ENCODE data around the gene TPP2. TPM values are rescaled to one million over a fixed set of nuclear protein-coding genes. Genes with fewer than 3 reads are reported as not detected.

Gene TPP2
- total and polyA plus RNA-seq, 9 of the 15 experiments (the other 6 are each of a cell fraction or from before 2014, with no cell fraction given): 18.8 to 87.7 (median 55.9) TPM

DNA sequence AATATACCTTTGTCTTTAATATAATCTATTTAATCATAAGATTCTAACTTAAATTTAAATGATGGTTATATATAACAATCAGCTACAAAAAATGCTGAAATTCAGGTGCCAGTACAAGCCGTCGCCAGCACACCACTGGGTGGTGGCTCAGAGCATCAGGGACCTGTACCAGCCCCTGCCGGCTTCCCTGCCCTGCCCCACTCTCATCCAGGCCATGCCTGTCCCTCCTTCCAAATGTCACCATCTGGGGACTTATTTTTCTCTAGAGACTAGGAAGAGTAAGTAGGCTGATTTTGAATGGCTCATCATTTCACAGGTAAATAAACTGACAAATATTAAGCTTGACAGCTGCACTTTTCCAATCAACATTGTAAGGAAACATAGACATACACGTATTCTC, 96.5 kb downstream of the TPP2 start:
- TF ChIP-seq NFATC3 (IDR thresholded peaks at IDR 0.05): no peak
- TF ChIP-seq GATAD2B (IDR thresholded peaks at IDR 0.05; ENCODE audit: borderline replicate concordance): no peak
- TF ChIP-seq, protein P1, sequence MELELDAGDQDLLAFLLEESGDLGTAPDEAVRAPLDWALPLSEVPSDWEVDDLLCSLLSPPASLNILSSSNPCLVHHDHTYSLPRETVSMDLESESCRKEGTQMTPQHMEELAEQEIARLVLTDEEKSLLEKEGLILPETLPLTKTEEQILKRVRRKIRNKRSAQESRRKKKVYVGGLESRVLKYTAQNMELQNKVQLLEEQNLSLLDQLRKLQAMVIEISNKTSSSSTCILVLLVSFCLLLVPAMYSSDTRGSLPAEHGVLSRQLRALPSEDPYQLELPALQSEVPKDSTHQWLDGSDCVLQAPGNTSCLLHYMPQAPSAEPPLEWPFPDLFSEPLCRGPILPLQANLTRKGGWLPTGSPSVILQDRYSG (tag; conservative IDR thresholded peaks at IDR 0.05; ENCODE audit: low read depth): no peak
- TF ChIP-seq CEBPB (tag; IDR thresholded peaks at IDR 0.05): no peak
- no peak for TF ChIP-seq HNRNPL (IDR thresholded peaks at IDR 0.05; ENCODE audit: low read depth, low read length)
- no peak for TF ChIP-seq PPARD (CRISPR knock-in tag; IDR thresholded peaks at IDR 0.05)
- TF ChIP-seq TFAM (CRISPR knock-in tag; conservative IDR thresholded peaks at IDR 0.05): no peak
- TF ChIP-seq NFE2 (IDR thresholded peaks at IDR 0.05; ENCODE audit: low read depth): no peak
- no peak for TF ChIP-seq EHMT2 (IDR thresholded peaks at IDR 0.05)
- TF ChIP-seq BRD9 (IDR thresholded peaks at IDR 0.05; ENCODE audit: low read depth, partially characterized antibody): no peak
- TF ChIP-seq ETV1 (tag; conservative IDR thresholded peaks at IDR 0.05; ENCODE audit: low read depth): no peak
- no peak for TF ChIP-seq ZFP1 (CRISPR knock-in tag; IDR thresholded peaks at IDR 0.05)
- TF ChIP-seq SIX5 (IDR thresholded peaks at IDR 0.05; ENCODE audit: borderline replicate concordance in 1 of 2, insufficient read depth in 1 of 2, low read depth in 1 of 2, low read length in 2 of 2): no peak
- no peak for TF ChIP-seq SMARCA5 (IDR thresholded peaks at IDR 0.05)
- TF ChIP-seq BCL6 (CRISPR knock-in tag; IDR thresholded peaks at IDR 0.05): no peak
- TF ChIP-seq ZNF561 (CRISPR knock-in tag; conservative IDR thresholded peaks at IDR 0.05): no peak
- TF ChIP-seq, protein P2, sequence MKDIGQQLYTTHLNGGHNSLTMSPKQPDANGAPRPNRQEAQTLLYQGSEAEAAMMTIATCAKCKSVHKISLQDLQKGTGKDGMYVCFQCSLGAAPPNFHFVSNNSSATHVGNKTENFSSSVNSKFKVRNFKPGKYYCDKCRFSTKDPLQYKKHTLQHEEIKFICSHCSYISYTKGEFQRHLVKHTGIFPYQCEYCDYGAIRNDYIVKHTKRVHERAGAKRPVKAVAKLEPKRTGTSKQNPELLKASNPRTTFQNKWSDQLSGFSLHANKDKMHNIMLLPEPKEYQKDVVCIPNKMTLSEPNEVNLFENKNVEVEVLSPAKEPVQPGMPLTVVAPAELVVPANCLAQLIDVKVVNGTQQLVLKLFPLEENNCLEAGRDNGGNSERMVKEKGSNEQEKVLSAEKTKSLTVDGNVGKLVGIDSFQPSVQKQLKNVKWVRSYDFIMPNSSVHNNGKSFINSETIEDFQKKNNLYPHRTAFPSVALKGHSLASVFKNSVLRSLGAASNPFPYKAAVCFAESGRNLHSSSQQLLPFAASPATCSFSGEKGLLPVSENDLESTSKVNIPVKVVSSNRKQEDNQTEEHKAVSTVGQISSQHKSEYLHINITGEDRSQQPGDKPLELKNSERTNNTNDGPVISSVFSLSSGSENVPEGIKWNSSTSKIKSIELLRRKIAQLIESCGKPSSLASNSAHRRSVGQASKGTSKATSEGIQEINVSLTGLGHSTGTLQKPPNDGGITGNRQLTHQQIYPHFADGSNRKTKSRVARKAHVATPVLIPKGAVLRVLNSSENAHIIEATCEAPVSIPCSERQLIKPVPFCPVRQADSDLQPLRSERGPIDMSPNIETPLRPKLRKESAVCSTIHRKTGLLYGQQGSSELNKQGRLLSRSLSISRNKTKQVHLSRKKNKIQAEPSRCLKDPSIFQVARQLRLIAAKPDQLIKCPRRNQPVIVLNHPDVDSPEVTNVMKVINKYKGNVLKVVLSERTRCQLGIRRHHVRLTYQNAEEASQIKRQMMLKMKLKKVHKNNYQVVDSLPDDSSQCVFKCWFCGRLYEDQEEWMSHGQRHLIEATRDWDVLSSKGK (CRISPR knock-in tag; IDR thresholded peaks at IDR 0.05): no peak
- no peak for ATAC-seq
- intact Hi-C loops (cut with micrococcal nuclease) (no loop called here), in situ Hi-C loops (cut with MboI) (no loop called here)
- Histone ChIP-seq H2AFZ (ENCODE audit: low read depth, low read length) (no peak overlapping the region), H3K4me1 (replicated peaks in 1 of 2; ENCODE audit: control insufficient read depth in 2 of 2, insufficient read depth in 2 of 2, low read length in 2 of 2) (no peaks in the 10 kb centered on the region), H4K20me1 (replicated peaks; ENCODE audit: control insufficient read depth, insufficient read depth, low read length) (no peaks in the 10 kb centered on the region), H3K27me3 (ENCODE audit: control insufficient read depth in 2 of 2, insufficient read depth in 2 of 2, low read length in 2 of 2) (peaks cover 10 to 48% of the 10 kb centered on the region in 2 experiments; a peak in 4 of 5 replicates), H3K9me3 (replicated peaks; ENCODE audit: control insufficient read depth, insufficient read depth, low read depth, low read length) (no peaks in the 10 kb centered on the region), H3K4me3 (no peak overlapping the region), H3K27ac (ENCODE audit: extremely low read depth, low read depth, low read length) (no peak overlapping the region), H3K9me1 (ENCODE audit: control insufficient read depth, insufficient read depth, low read length) (no peaks in the 10 kb centered on the region), H3K4me2 (ENCODE audit: insufficient read depth, low read length) (no peak overlapping the region), H3K9ac (ENCODE audit: insufficient read depth in 1 of 2, low read depth in 2 of 2, low read length in 2 of 2) (no peak overlapping the region), H3K36me3 (ENCODE audit: control insufficient read depth, insufficient read depth, low read length) (no peaks in the 10 kb centered on the region), H3K79me2 (ENCODE audit: control insufficient read depth, insufficient read depth, low read length) (no peaks in the 10 kb centered on the region)
- 0% methylated on average over 4 of the region's 4 CpGs for whole genome bisulfite sequencing (ENCODE audit: insufficient coverage, low coverage, missing lambda C conversion rate)
- no peak for DNase-seq (ENCODE audit: extremely low read depth in 1 of 4, low spot score in 3 of 4)
- FAIRE-seq: no peak
- BruUV-seq (replicated peaks): no TSS peak
- POLR2A ChIA-PET: no interaction called here
- CTCF ChIA-PET (ENCODE audit: low intra/inter-chr PET ratio): no interaction called here

All from K562 (cell line).